HG03108 (cell line): ENCODE results near the gene UCP2.

Source experiments
- ATAC-seq: cut with Tn5 transposase; IDR thresholded peaks from one replicate; pipeline ENCODE4 v1.9.1; 2021; ENCODE audit warnings: moderate library complexity; ENCODE audit not compliant: unreplicated experiment

UCP2 gene

DNA sequence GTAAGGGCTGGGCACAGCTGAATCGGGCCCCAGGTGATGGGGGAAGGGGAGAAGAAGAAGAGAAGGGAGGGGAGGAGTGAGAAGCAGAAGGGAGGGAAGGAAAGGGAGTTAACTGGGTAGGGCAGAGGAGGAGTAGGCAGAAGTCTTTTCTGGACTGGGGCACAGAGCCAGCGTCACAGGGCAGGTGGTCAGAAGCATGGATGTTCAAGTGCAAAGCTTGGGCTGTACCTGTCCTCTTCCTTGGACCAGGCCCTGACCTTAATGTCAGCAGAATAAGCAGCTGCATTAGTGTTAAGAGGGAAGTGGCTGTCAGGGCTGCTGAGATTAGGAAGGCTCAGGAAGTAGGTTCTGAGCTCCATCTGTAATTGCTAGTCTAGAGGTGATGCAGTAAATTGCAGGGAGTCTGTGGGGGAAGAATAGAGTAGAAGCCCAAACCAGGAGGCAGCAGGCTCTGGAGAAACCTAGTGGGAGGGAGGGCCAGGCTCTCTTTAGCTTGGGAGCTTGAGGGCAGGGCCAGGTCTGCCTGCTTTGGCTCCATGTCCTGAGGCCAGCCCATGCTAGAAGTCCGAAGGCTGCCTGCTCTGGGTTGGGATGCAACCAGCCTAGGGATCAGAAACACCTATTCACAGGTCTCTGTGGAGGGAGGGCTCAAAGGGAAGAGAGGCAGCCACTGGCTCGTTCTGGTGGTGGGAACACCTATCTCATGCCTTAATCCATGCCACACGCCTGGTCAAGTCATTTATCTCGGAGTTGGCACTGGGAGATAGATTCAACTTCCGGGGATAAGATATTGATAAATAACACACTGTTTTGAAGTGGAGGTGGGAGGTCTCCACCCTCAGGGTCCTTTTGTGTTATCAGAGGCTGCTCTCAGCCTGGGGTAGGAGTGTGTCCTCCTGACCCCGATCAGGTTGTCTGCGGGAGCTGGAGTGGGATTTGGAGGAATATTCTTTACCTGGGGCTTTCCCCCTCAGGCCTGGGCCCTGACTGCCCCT is 28.0 kb upstream of the UCP2 start:
- ATAC-seq: no peak

GRCh38 chr11:74009675-74010305 is 27.1 kb upstream of the UCP2 start:
- ATAC-seq: no peak

DNA sequence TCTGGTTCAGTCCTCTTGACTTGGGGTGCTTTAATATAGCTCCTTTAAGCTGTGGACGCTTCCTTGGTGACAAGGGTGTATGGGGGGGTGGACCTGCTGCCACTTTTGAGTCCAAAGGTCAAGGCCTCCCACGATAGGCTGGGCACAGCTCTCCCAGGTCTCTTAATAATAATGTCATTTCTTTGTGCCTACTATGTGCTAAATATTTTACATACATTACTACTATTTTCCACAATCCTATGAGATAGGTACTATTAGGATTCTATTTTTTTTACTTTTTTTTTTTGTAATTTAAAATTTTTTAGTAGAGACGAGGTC is 26.5 kb upstream of the UCP2 start:
- ATAC-seq: no peak

DNA sequence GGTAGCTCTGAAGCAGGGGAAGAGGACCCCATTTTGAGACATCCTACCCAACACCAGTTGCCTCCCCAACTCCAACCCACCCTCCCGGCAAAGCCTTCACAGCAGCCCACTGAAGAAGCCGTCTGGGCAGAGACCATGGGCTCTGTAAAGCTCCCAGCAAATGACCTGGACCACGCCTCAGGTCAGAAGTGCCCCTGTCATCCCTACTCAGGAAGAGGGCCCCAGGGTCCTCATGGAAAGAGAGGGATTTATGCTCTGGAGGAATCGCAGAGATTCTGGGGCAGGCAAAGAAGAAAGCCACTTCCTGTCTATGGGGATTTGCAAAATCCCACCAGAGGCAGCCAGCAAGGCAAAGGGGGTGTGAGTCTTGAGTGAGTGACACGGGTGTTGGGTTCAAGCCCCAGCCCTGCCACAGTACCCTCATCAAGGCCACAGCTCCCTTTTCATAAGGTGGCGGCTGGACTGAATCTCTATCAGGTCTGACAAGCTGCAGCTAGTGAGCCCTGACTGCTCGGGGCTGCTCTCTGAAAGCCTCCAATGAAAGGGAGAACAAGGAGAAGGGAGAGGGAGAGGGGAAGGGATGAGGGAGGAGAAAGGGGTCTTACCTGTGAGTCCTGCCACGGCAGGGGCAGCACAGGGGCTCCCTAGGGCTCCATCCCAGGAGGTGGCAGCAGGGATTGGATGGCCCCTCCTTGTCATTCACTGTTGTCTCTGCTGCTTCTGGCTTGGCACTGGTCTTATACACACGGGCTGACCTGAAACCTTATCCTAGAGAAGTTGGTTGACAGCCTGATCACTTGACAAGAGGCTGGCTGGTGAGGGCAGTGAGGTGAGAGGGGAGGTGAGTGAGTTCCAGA is 26.0 kb upstream of the UCP2 start, which contains the start of gene UCP3:
Gene UCP3 (minus strand): TSS at position 713 of the 857 bp plus-strand sequence. CDS start 2,043 bp downstream, outside the sequence.
- no peak for ATAC-seq

DNA sequence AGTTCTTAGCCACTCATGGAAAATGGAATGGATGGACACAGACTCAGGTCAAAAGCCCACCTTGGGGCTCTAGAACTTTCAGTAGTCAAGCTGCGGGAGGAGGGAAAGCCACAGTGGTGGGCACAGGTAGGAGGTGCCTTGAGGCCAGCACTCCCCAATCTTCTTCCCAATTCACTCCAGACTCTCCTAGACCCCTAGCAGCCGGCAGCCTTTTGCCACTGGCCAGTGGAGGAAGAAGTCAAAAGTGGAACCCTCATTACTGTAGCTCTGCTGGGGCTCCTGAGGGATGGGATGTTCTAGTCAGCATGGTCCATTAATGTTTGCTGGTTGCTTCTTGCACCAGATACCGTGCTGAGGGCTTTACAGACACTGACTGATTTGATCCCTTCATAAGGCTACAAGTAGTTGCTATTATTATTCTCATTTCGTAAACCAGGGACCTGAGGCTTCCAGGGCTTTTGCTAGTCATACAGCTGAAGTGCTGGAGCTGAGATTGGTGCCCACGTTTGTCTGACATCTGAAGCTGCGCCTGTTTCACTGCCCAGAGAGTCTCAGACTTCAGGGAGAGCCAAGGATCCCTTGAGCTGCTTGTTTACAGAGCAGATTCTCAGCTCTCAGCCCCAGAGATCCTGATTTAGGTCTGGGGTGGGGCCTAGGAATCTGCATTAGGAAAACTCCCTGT is 25.2 kb upstream of the UCP2 start:
- ATAC-seq: no peak

DNA sequence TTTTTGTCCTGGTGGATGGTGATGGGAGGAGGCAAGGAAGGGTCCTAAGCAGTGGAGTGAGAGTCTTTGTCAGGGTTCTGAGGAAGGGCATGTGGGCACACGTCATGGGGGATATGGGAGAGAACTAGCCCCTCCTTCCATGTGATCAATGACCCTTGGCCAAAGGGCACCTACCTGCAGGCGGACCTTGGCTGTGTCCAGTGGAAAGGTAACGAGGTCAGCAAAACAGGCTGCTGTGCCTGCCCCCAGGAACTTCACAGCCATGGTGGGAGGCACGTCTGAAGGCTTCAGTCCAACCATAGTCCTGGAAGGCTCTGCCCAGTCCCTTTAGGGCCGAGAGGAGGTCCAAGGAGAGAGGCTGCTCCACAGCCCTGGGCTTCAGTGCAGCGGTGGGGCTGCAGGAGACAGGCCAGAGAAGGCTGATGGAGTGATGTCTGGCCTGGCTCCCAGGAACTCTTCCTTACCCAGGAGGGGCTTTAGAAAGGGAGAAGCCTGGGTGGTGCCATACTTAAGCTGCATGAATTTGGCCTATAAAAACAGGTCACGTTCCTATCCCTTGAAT is 24.2 kb upstream of the UCP2 start:
- ATAC-seq: no peak

DNA sequence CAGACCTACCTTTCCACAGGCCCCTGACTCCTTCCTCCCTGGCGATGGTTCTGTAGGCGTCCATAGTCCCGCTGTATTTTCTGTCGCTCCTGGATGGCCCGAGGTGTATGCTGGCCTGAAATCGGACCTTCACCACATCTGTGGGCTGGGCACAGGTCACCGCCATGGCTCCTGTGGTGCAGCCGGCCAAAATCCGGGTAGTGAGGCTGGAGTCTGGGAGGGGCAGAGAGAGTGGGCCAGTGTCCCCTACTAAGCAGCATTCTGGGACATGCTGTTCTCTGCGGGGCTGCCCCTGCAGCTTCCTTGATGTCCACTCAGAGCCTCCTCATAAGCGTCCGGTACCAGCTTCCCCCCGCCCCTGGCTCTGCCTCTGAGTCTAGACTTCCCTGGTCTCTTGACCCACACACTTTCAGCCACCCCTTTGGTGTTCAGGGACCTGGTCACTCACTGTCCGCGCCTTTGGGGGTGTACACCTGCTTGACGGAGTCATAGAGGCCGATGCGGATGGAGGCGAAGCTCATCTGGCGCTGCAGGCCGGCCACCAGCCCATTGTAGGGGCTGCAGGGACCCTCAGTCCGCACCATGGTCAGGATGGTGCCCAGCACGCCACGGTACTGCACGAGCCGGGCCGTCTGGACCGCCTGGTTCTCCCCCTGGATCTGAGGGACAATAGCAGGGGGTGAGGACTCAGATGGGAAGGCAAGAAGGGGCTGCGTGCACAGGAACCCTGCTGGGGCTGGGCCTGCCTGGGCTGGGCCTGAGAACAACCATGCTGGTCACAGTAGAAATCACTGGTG is 23.3 kb upstream of the UCP2 start:
- no peak for ATAC-seq

- peak; percentile 79 for ATAC-seq
Observed at GRCh38 chr11:74004759-74005615, 22.3 kb upstream of the UCP2 start.

- ATAC-seq: no peak
Observed at GRCh38 chr11:74004046-74004695, 21.5 kb upstream of the UCP2 start.

DNA sequence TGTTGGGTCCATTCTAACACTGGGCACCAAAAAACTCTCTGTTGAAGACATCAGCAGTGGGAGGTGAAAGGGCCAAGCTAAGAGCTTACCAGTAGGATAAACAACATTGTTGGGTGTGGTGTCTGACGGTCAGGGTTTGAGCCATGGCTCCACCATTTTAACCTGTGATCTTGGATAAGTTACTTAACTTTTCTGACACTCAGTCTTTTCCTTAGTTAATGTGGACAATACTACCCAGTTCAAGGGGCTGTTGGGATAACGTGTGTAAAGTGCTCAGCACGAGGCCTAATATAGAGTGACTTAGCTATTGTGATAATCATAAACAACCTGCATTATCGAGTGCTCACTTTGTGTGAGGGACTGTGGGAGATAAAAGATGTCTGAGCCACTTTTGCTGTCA is 20.2 kb upstream of the UCP2 start:
- no peak for ATAC-seq

- no peak for ATAC-seq
Observed at GRCh38 chr11:74001822-74002286, 19.2 kb upstream of the UCP2 start.

GRCh38 chr11:74000307-74001133 is 17.9 kb upstream of the UCP2 start:
- no peak for ATAC-seq

- ATAC-seq: no peak
Observed at GRCh38 chr11:73999581-74000306, 17.1 kb upstream of the UCP2 start.

DNA sequence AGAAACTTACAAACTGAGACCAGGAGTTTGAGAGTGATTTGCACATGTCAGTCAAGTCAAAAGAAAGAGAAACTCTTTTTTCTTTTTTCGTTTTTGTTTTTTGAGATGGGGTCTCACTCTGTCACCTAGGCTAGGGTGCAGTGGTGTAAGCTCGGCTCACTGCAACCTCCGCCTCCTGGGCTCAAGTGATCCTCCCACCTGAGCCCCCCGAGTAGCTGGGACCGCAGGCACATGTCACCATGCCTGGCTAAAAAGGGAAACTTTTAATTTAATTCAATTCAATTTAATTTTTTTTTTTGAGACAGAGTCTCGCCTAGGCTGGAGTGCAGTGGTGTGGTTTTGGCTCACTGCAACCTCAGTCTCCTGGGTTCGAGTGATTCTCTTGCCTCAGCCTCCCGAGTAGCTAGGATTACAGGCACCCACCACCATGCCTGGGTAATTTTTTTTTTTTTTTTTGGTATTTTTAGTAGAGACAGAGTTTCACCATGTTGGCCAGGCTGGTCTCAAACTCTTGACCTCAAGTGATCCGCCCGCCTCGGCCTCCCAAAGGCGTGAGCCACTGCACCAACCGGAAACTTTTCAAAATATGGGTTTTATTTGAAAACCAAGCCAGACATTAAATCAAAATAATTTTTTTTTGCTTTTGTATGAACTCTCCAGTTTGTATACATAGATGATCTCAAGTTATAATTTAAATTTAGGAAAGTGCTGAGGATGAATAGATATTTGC is 16.4 kb upstream of the UCP2 start:
- ATAC-seq: no peak

DNA sequence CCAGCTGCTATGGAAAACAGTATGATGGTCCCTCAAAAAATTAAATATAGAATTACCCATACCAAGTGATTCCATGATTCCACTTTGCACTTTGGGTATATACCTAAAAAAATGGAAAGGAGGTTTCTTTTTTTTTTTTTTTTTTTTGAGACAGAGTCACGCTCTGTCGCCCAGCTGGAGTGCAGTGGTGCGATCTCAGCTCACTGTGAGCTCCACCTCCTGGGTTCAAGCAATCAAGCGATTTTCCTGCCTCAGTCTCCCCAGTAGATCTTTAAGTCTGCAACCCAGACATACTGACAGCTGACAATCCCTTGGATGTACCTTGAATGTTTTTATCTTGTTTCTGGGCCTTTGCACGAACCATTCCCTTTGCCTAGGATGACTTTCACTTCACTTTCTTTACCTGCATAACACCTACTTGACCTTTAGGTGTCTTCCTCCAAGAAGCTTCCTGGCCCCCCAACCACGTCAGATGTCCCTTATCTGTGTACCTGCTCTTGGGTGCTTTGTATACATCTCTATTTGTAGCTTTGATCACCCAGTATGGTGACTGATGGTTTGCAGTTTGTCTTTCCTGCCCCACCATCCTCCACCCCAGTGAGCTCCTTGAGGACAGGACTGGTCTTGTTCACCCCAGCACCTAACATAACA is 14.6 kb upstream of the UCP2 start:
- ATAC-seq: no peak
